OCI-M1 (cell line): ENCODE results near the gene MAN1B1.
"Not testable (repeated sequence)": the region's sequence is repeated elsewhere in the genome, so short reads cannot be mapped to it uniquely, and the experiment has no call there.

Experiments
- DNase-seq: peaks from one replicate; lab custom pipeline; 2025; lab: John Stamatoyannopoulos, UW

The MAN1B1 gene

GRCh38 chr9:137052998-137053943 lies 33.5 kb upstream of the MAN1B1 start:
- DNase-seq: no peak

- no peak for DNase-seq
Observed at GRCh38 chr9:137053944-137054931, 32.5 kb upstream of the MAN1B1 start, which contains the start of gene ENTPD2. Gene ENTPD2, minus strand, starts transcription at chr9:137054061. Its CDS starts 64 bp downstream, at chr9:137053997.

- DNase-seq: no peak
Observed at GRCh38 chr9:137054932-137055384, 31.8 kb upstream of the MAN1B1 start.

GRCh38 chr9:137055385-137056364 lies 31.1 kb upstream of the MAN1B1 start:
- no peak for DNase-seq

GRCh38 chr9:137056739-137057415 lies 29.9 kb upstream of the MAN1B1 start:
- DNase-seq: no peak

GRCh38 chr9:137057545-137057944 lies 29.2 kb upstream of the MAN1B1 start:
- no peak for DNase-seq

- DNase-seq: no peak
Observed at GRCh38 chr9:137058521-137059234, 28.1 kb upstream of the MAN1B1 start.

GRCh38 chr9:137062384-137062783 lies 24.4 kb upstream of the MAN1B1 start:
- DNase-seq: no peak

- DNase-seq: not testable (repeated sequence)
Observed at GRCh38 chr9:137062798-137063197, 24.0 kb upstream of the MAN1B1 start.

GRCh38 chr9:137063311-137064026 lies 23.3 kb upstream of the MAN1B1 start:
- no peak for DNase-seq

GRCh38 chr9:137064027-137064879 lies 22.5 kb upstream of the MAN1B1 start:
- peak; percentile 68 for DNase-seq

GRCh38 chr9:137064880-137065164 lies 22.0 kb upstream of the MAN1B1 start:
- no peak for DNase-seq

GRCh38 chr9:137065336-137065967 lies 21.3 kb upstream of the MAN1B1 start:
- no peak for DNase-seq

GRCh38 chr9:137066096-137066861 lies 20.5 kb upstream of the MAN1B1 start:
- DNase-seq: no peak

- DNase-seq: peak; percentile 89
Observed at GRCh38 chr9:137067860-137068538, 18.8 kb upstream of the MAN1B1 start.
